ENCODE measurements around the gene LPCAT4. TPM values are rescaled to one million over a fixed set of nuclear protein-coding genes. Genes with fewer than 3 reads are reported as not detected.
"Not testable (repeated sequence)": the region's sequence is repeated elsewhere in the genome, so short reads cannot be mapped to it uniquely, and the experiment has no call there.

The LPCAT4 gene
- total RNA-seq, 4 donors from 2014 or later = 1.7 to 7.4 (median 4.0) TPM

- H3K27me3 ChIP-seq = no peaks in the 10 kb centered on the region
- H3K4me3 ChIP-seq = no peak overlapping the region
- in situ Hi-C loops (cut with MboI; ENCODE audit: low sequenced_read_pairs in 4 of 4) = loop anchor here in 1 of 4 donors (25.0 kb wide), 3 partner anchors 117 to 633 kb away; partner anchors contain the start of genes EMC4 and ZNF770
- no peak for ATAC-seq
- TF ChIP-seq POLR2A (IDR thresholded peaks at IDR 0.05) (no peak), CTCF (IDR thresholded peaks at IDR 0.05 in 4 of 5, conservative IDR thresholded peaks at IDR 0.05 in 1 of 5) (no peak)
- intact Hi-C loops (cut with DNase I; ENCODE audit: low total_unique reads) = no loop called here
- H3K4me1 ChIP-seq = no peaks in the 10 kb centered on the region
- H3K36me3 ChIP-seq = peaks cover 0 to 11% of the 10 kb centered on the region in 2 donors
- DNase-seq = no peak
- H3K9me3 ChIP-seq = no peaks in the 10 kb centered on the region
- H3K27ac ChIP-seq = no peak overlapping the region
Measured at GRCh38 chr15:34354286-34354685, 12.7 kb downstream of the LPCAT4 start.

GRCh38 chr15:34353627-34354026, 13.4 kb downstream of the LPCAT4 start:
- no peaks in the 10 kb centered on the region for H3K27me3 ChIP-seq
- no peaks in the 10 kb centered on the region for H3K9me3 ChIP-seq
- no peak for DNase-seq
- intact Hi-C loops (cut with DNase I; ENCODE audit: low total_unique reads) = no loop called here
- no peak for TF ChIP-seq POLR2A (IDR thresholded peaks at IDR 0.05)
- TF ChIP-seq CTCF (IDR thresholded peaks at IDR 0.05 in 4 of 5, conservative IDR thresholded peaks at IDR 0.05 in 1 of 5) = no peak
- H3K36me3 ChIP-seq = peaks cover 0 to 4% of the 10 kb centered on the region in 2 donors
- H3K27ac ChIP-seq = no peak overlapping the region
- ATAC-seq = no peak
- no peaks in the 10 kb centered on the region for H3K4me1 ChIP-seq
- in situ Hi-C loops (cut with MboI; ENCODE audit: low sequenced_read_pairs in 4 of 4) = loop anchor here in 1 of 4 donors (25.0 kb wide), 3 partner anchors 116 to 634 kb away; partner anchors contain the start of genes EMC4 and ZNF770
- no peak overlapping the region for H3K4me3 ChIP-seq

- DNase-seq; H3K4me1 ChIP-seq; H3K27ac ChIP-seq; ATAC-seq; H3K4me3 ChIP-seq; intact Hi-C loops (cut with DNase I; ENCODE audit: low total_unique reads); H3K27me3 ChIP-seq; H3K9me3 ChIP-seq; H3K36me3 ChIP-seq: not testable (repeated sequence)
- in situ Hi-C loops (cut with MboI; ENCODE audit: low sequenced_read_pairs in 4 of 4) = loop anchor here in 1 of 4 donors (25.0 kb wide), 3 partner anchors 116 to 634 kb away; partner anchors contain the start of genes EMC4 and ZNF770
Measured at GRCh38 chr15:34352996-34353395, 14.0 kb downstream of the LPCAT4 start.

GRCh38 chr15:34349769-34350168, 17.2 kb downstream of the LPCAT4 start:
- no peaks in the 10 kb centered on the region for H3K9me3 ChIP-seq
- in situ Hi-C loops (cut with MboI; ENCODE audit: low sequenced_read_pairs in 4 of 4) (loop anchor here in 2 of 4 donors (10.0 to 25.0 kb wide), 4 partner anchors 112 to 638 kb away; partner anchors contain the start of genes EMC4 (in 1 of the 2) and ZNF770 (in 1 of the 2)), intact Hi-C loops (cut with DNase I; ENCODE audit: low total_unique reads) (loop anchor here (10.0 kb wide), 2 partner anchors 235 to 315 kb away; partner anchors contain the start of genes AVEN and GOLGA8B)
- no peaks in the 10 kb centered on the region for H3K27me3 ChIP-seq
- no peak for DNase-seq
- no peak for TF ChIP-seq CTCF (IDR thresholded peaks at IDR 0.05 in 4 of 5, conservative IDR thresholded peaks at IDR 0.05 in 1 of 5)
- TF ChIP-seq POLR2A (IDR thresholded peaks at IDR 0.05) = no peak
- H3K36me3 ChIP-seq = no peaks in the 10 kb centered on the region
- no peak for ATAC-seq
- no peak overlapping the region for H3K4me3 ChIP-seq
- H3K27ac ChIP-seq = no peak overlapping the region
- no peaks in the 10 kb centered on the region for H3K4me1 ChIP-seq

GRCh38 chr15:34348735-34349300, 18.2 kb downstream of the LPCAT4 start:
- Histone ChIP-seq H3K4me1 (no peaks in the 10 kb centered on the region), H3K36me3 (no peaks in the 10 kb centered on the region), H3K4me3 (no peak overlapping the region), H3K9me3 (no peaks in the 10 kb centered on the region), H3K27me3 (no peaks in the 10 kb centered on the region), H3K27ac (no peak overlapping the region)
- TF ChIP-seq POLR2A (IDR thresholded peaks at IDR 0.05) = no peak
- no peak for TF ChIP-seq CTCF (IDR thresholded peaks at IDR 0.05 in 4 of 5, conservative IDR thresholded peaks at IDR 0.05 in 1 of 5)
- intact Hi-C loops (cut with DNase I; ENCODE audit: low total_unique reads) = loop anchor here (10.0 kb wide), 2 partner anchors 236 to 314 kb away; partner anchors contain the start of genes AVEN and GOLGA8B
- ATAC-seq (no peak), DNase-seq (no peak)
- in situ Hi-C loops (cut with MboI; ENCODE audit: low sequenced_read_pairs in 4 of 4) = loop anchor here in 1 of 4 donors (10.0 kb wide), 1 partner anchor 114 kb away; no protein-coding TSS in a partner anchor

All from gastrocnemius medialis (tissue), 4 donors.